ENCODE results near the gene NECAB2.

Gene NECAB2

DNA sequence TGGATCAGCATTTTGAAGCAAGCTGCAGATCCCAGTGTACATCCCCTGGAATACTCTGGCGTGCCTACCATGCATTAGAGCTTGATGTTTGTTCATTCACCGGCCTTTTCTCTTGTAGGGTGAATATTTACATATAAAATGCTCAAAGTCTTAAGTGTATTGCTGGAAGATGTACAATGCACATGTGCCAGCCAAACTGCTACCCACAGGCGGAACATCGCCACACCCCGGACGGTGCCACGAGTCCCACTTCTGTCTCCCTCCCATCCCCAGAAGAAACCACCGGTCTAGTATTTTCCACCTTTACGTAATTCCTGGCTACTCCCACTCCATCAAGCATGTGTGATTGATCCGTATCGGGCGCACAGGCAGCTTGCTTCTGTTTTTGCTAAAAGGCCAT lies 70.4 kb downstream of the NECAB2 start:
- Mint-ChIP-seq H3K4me1 (ENCODE audit: low read depth) (no peaks in the 10 kb centered on the region), H3K9me3 (peaks cover 14% of the 10 kb centered on the region), H3K4me3 (no peak overlapping the region), H3K27me3 (ENCODE audit: low read depth) (peaks cover 10% of the 10 kb centered on the region), H3K36me3 (ENCODE audit: low read depth) (no peaks in the 10 kb centered on the region), H3K27ac (no peak overlapping the region)

DNA sequence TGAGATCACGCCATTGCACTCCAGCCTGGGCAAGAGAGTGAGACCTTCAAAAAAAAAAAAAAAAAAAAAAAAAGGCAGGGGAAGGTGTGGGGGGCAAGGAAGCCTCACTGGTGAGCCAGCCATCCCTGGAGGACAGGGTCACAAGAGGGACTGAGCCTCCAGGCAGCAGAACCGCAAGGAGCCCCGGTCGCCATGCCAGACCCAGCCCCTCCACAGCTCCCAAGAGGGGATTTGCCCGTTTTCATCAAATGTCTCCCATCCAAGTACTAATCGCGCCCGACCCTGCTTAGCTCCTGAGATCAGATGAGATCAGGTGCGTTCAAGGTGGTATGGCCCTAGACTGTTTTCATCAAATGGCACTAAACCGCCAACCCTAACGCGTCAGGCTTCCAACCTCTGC lies 71.7 kb downstream of the NECAB2 start:
- Mint-ChIP-seq H3K36me3 (ENCODE audit: low read depth) (no peaks in the 10 kb centered on the region), H3K27ac (no peak overlapping the region), H3K27me3 (ENCODE audit: low read depth) (peaks cover 20% of the 10 kb centered on the region), H3K9me3 (peaks cover 14% of the 10 kb centered on the region), H3K4me1 (ENCODE audit: low read depth) (no peaks in the 10 kb centered on the region), H3K4me3 (no peak overlapping the region)

GRCh38 chr16:84040226-84040822 lies 72.3 kb downstream of the NECAB2 start:
- H3K27me3 Mint-ChIP-seq (ENCODE audit: low read depth), result peaks cover 20% of the 10 kb centered on the region
- no peak overlapping the region for H3K4me3 Mint-ChIP-seq
- H3K4me1 Mint-ChIP-seq (ENCODE audit: low read depth), result no peaks in the 10 kb centered on the region
- no peaks in the 10 kb centered on the region for H3K36me3 Mint-ChIP-seq (ENCODE audit: low read depth)
- peaks cover 12% of the 10 kb centered on the region for H3K9me3 Mint-ChIP-seq
- H3K27ac Mint-ChIP-seq, result no peak overlapping the region

DNA sequence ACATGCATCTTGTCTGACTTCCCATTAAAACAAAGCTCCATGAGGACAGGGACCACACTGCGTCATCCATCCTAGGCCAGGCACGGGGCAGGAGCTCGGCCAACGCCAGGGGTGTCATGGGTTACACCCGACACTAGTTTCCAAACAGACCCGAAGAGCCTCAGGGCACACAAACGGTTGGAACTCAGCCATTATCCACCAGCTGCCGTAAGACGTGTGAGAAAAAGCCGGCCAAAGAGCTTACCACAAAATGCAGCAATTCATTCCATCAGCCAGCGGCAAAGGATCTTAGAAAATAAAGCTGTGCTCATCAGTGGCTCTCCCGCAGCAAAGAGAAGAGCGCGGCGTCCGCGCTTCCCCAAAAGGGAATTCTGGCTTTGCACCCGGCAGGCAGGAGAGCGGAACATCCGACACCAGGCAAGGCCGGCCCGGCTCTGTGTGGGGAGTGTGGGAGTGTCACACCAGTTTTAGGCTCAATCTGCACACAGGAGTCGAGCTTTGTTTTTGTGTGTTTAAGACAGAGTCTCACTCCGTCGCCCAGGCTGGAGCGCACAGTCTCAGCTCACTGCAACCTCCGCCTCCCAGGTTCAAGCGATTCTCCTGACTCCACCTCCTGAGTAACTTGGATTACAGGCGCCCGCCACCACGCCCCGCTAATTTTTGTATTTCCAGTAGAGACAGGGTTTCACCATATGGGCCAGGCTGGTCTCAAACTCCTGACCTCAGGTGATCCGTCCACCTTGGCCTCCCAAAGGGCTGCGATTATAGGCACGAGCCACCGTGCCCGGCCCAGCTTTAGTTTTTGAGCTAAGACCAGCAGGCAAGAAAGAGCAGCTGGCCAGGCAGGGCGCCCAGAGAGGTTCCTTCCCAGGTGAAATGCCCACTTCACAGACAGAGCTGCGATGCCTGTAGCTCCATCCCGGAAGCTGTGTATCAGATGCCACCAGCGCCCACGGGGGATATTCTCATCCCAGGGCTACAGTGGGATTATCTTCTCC lies 73.1 kb downstream of the NECAB2 start:
- H3K4me3 Mint-ChIP-seq, result no peak overlapping the region
- H3K27ac Mint-ChIP-seq, result no peak overlapping the region
- no peaks in the 10 kb centered on the region for H3K36me3 Mint-ChIP-seq (ENCODE audit: low read depth)
- H3K4me1 Mint-ChIP-seq (ENCODE audit: low read depth), result no peaks in the 10 kb centered on the region
- H3K27me3 Mint-ChIP-seq (ENCODE audit: low read depth), result peaks cover 20% of the 10 kb centered on the region
- H3K9me3 Mint-ChIP-seq, result peaks cover 4% of the 10 kb centered on the region

DNA sequence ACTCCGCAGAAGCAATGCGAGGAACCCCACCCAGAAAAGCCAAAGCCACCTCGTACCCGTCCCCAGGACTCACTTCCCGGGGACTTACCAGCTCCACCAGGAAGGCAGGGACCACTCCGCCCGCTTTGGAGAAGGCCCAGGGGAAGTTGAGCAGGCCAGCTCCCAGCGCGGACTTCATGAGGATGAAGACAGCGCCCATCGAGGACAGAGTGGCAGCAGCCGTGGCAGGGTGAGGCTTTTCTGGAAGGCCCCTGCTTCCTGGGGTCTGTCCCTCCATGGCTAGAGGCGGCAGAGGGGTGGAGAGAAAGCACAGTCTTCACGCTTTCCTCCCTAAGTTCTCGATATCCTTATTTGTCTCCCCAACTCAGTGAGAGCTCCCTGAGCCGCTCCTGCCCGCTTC lies 73.8 kb downstream of the NECAB2 start:
- no peaks in the 10 kb centered on the region for H3K36me3 Mint-ChIP-seq (ENCODE audit: low read depth)
- no peak overlapping the region for H3K27ac Mint-ChIP-seq
- no peaks in the 10 kb centered on the region for H3K4me1 Mint-ChIP-seq (ENCODE audit: low read depth)
- H3K27me3 Mint-ChIP-seq (ENCODE audit: low read depth), result peaks cover 20% of the 10 kb centered on the region
- H3K9me3 Mint-ChIP-seq, result no peaks in the 10 kb centered on the region
- no peak overlapping the region for H3K4me3 Mint-ChIP-seq

DNA sequence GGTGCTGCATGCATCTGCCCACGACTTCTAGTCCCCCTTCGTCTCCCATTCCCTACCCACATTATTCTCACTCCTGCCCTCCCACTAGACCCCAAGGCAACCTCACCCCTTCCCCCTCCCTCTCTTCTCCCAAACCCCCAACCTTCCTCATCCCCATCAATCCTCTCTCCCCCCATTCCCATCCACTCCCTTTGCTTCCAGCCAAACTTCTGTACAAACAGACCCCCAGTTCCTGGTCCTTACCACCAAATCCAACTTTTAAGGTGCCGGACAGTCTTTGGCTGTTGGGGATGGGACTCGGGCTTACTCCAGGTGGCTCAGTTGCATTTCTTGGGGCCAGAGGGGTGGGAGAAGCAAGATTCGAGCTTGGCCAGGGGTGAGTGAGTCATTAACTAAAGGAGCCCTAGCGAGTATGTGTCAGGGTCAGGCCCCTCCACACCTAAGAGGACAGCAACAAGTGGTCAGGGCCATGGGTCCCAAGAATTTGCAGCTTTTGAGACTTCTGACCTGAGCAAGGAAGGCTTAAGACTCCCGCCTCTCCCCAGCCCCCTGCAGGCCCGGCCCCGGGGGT lies 74.3 kb downstream of the NECAB2 start, which contains the start of gene SLC38A8:
Gene SLC38A8 (minus strand): TSS at position 488 of the 571 bp plus-strand sequence. CDS start 638 bp downstream, outside the sequence.
- peaks cover 20% of the 10 kb centered on the region for H3K27me3 Mint-ChIP-seq (ENCODE audit: low read depth)
- no peaks in the 10 kb centered on the region for H3K9me3 Mint-ChIP-seq
- no peak within 1 kb of the TSS for H3K27ac Mint-ChIP-seq
- no peaks in the 10 kb centered on the region for H3K36me3 Mint-ChIP-seq (ENCODE audit: low read depth)
- H3K4me1 Mint-ChIP-seq (ENCODE audit: low read depth), result no peaks in the 10 kb centered on the region
- no peak within 1 kb of the TSS for H3K4me3 Mint-ChIP-seq

GRCh38 chr16:84042879-84043485 lies 74.9 kb downstream of the NECAB2 start:
- Mint-ChIP-seq H3K27me3 (ENCODE audit: low read depth) (peaks cover 20% of the 10 kb centered on the region), H3K36me3 (ENCODE audit: low read depth) (no peaks in the 10 kb centered on the region), H3K4me1 (ENCODE audit: low read depth) (no peaks in the 10 kb centered on the region), H3K4me3 (no peak overlapping the region), H3K9me3 (no peaks in the 10 kb centered on the region), H3K27ac (no peak overlapping the region)

GRCh38 chr16:84043486-84044117 lies 75.6 kb downstream of the NECAB2 start:
- no peak overlapping the region for H3K4me3 Mint-ChIP-seq
- peaks cover 20% of the 10 kb centered on the region for H3K27me3 Mint-ChIP-seq (ENCODE audit: low read depth)
- H3K9me3 Mint-ChIP-seq, result no peaks in the 10 kb centered on the region
- H3K36me3 Mint-ChIP-seq (ENCODE audit: low read depth), result no peaks in the 10 kb centered on the region
- no peaks in the 10 kb centered on the region for H3K4me1 Mint-ChIP-seq (ENCODE audit: low read depth)
- no peak overlapping the region for H3K27ac Mint-ChIP-seq

DNA sequence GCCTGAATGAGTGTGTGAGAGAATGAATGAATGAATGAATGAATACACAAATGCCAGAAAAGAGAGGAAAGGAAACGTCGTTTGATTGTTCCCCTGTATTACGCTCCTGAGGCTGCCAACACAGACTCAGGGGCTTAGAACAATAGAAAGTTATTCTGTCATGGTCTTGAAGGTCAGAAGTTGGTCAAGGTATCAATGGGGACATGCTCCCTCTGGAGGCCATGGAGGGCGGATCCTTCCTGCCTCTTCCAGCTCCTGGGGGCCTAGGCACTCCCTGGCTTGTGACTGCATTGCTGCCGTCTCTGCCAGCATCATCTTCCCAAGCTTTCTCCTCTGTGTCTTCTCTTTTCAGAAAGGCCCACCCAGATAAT lies 76.1 kb downstream of the NECAB2 start:
- Mint-ChIP-seq H3K9me3 (no peaks in the 10 kb centered on the region), H3K27ac (no peak overlapping the region), H3K36me3 (ENCODE audit: low read depth) (no peaks in the 10 kb centered on the region), H3K4me1 (ENCODE audit: low read depth) (no peaks in the 10 kb centered on the region), H3K4me3 (no peak overlapping the region), H3K27me3 (ENCODE audit: low read depth) (peaks cover 20% of the 10 kb centered on the region)

GRCh38 chr16:84045001-84045817 lies 77.2 kb downstream of the NECAB2 start:
- Mint-ChIP-seq H3K4me3 (no peak overlapping the region), H3K36me3 (ENCODE audit: low read depth) (no peaks in the 10 kb centered on the region), H3K27me3 (ENCODE audit: low read depth) (peaks cover 16% of the 10 kb centered on the region), H3K9me3 (no peaks in the 10 kb centered on the region), H3K27ac (no peak overlapping the region), H3K4me1 (ENCODE audit: low read depth) (no peaks in the 10 kb centered on the region)

DNA sequence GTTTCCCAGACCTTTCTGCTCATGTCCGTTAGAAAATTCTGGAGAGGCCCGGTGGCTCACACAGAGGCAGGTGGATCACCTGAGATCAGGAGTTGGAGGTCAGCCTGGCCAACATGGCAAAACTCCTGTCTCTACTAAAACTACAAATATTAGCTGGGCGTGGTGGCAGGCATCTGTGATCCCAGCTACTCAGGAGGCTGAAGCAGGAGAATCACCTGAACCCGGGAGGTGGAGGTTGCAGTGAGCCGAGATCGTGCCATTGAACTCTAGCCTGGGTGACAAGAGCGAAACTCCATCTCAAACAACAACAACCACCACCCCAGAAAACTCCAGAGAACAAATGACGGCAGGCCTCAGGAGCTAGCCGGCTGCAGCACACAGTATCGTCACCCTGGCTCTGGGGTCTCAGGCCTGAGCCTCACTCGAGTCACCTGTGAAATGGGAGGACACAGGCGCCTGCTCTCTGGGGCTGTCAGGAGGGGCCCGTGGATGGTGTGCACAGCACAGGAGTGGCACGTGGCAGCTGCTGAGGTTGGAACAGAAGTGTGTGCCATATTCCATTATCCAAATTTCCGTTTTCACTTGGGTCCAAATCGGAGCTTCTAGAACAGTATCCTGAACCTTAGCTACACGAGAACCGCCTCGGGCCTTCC lies 77.9 kb downstream of the NECAB2 start:
- Mint-ChIP-seq H3K27me3 (ENCODE audit: low read depth) (peaks cover 16% of the 10 kb centered on the region), H3K36me3 (ENCODE audit: low read depth) (no peaks in the 10 kb centered on the region), H3K4me3 (no peak overlapping the region), H3K27ac (no peak overlapping the region), H3K9me3 (no peaks in the 10 kb centered on the region), H3K4me1 (ENCODE audit: low read depth) (no peaks in the 10 kb centered on the region)

GRCh38 chr16:84047206-84047605 lies 79.2 kb downstream of the NECAB2 start:
- Mint-ChIP-seq H3K9me3 (no peaks in the 10 kb centered on the region), H3K36me3 (ENCODE audit: low read depth) (peaks cover under 1% of the 10 kb centered on the region), H3K4me3 (no peak overlapping the region), H3K4me1 (ENCODE audit: low read depth) (no peaks in the 10 kb centered on the region), H3K27me3 (ENCODE audit: low read depth) (peaks cover 16% of the 10 kb centered on the region), H3K27ac (no peak overlapping the region)

DNA sequence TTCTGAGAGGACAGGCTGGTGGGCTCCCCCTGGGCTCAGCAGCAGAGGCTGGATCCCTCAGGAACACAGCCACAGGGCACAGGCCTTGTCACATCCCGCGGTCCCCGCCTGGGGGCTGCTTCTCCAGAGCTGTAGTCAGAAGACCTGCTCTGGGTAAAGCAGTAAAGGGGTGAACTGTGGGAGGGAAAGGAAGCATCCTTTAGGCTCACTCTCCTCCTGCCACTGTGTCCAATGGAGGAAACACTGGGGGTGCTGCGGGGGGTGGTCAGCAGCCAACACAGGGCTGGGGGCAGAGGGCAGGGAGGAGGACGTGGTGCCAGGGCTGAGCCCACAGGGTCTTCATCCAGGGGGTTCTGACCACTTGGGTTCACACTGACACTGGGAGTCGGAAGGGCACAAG lies 79.6 kb downstream of the NECAB2 start:
- Mint-ChIP-seq H3K27ac (no peak overlapping the region), H3K36me3 (ENCODE audit: low read depth) (peaks cover 4% of the 10 kb centered on the region), H3K27me3 (ENCODE audit: low read depth) (peaks cover 16% of the 10 kb centered on the region), H3K9me3 (no peaks in the 10 kb centered on the region), H3K4me1 (ENCODE audit: low read depth) (no peaks in the 10 kb centered on the region), H3K4me3 (no peak overlapping the region)

Data from T-helper 1 cell treated with Interleukin-12 subunit alpha and Interleukin-12 subunit beta and Interleukin-4 antibody, amounts not matched to agents 30 μg/mL and 1 μg/mL, for 36 hours (primary cell).